Heart left ventricle (tissue), 16 donors: ENCODE measurements around the gene NELL1. TPM values are rescaled to one million over a fixed set of nuclear protein-coding genes. Genes with fewer than 3 reads are reported as not detected.

ENCODE experiments used
- ATAC-seq, 4 donors: fragments of 200-7000 bp; cut with Tn5 transposase; one replicate each; pipeline ENCODE4 v1.9.1; 2020 to 2022; ENCODE audit warnings: moderate library complexity in 4 of 4, mild to moderate bottlenecking in 3 of 4, moderate number of reproducible peaks in 1 of 4
- DNase-seq, 5 donors: peaks; one replicate each; pipeline ENCODE4 v3.0.0-alpha.2; 2020
- H3K27ac ChIP-seq, 12 donors: fragments of 200-600 bp; sonication (generic) in 4 of 12; one replicate each; pipeline versions ENCODE4 v1.5.0 to v1.8.0; 2016 to 2022; ENCODE audit warnings: mild to moderate bottlenecking in 2 of 12
- H3K27me3 ChIP-seq, 9 donors: fragments of 200-600 bp; sonication (generic) in 2 of 9; one replicate each; pipeline versions ENCODE4 v1.5.1 to v1.8.0; 2016 to 2022; ENCODE audit warnings: mild to moderate bottlenecking in 3 of 9
- H3K36me3 ChIP-seq, 9 donors: fragments of 200-600 bp; sonication (generic) in 2 of 9; one replicate each; pipeline versions ENCODE4 v1.5.0 to v1.8.0; 2018 to 2022; ENCODE audit warnings: mild to moderate bottlenecking in 2 of 9
- H3K4me1 ChIP-seq, 12 donors: fragments of 200-600 bp; sonication (generic) in 4 of 12; one replicate each; pipeline versions ENCODE4 v1.5.0 to v1.8.0; 2016 to 2022; ENCODE audit warnings: mild to moderate bottlenecking in 3 of 12
- H3K4me3 ChIP-seq, 12 donors: fragments of 200-600 bp; sonication (generic) in 4 of 12; one replicate each; pipeline versions ENCODE4 v1.5.0 to v1.8.0; 2017 to 2022; ENCODE audit warnings: mild to moderate bottlenecking in 9 of 12, moderate library complexity in 4 of 12
- H3K9me3 ChIP-seq, 12 donors: fragments of 200-600 bp; sonication (generic) in 4 of 12; one replicate each; pipeline versions ENCODE4 v1.5.0 to v1.8.0; 2016 to 2022; ENCODE audit warnings: mild to moderate bottlenecking in 1 of 12
- CTCF ChIP-seq, 12 donors: fragments of 200-600 bp; sonication (generic) in 4 of 12; IDR thresholded peaks; one replicate each; pipeline versions ENCODE4 v1.5.0 to v1.8.0; 2018 to 2022; ENCODE audit warnings: antibody characterized with exemption in 12 of 12, mild to moderate bottlenecking in 5 of 12
- POLR2A ChIP-seq, 2 donors: fragments of 450-650 bp; IDR thresholded peaks; one replicate each; pipeline ENCODE4 v1.6.1; 2017; ENCODE audit warnings: antibody characterized with exemption in 2 of 2, mild to moderate bottlenecking in 2 of 2, moderate library complexity in 2 of 2
- WGBS, 4 donors: extraction: QIAGEN DNeasy Blood & Tissue Kit in 2 of 4; methylation state at CpG; one replicate each; pipeline versions ENCODE4 v1.1.5 to v1.1.7; 2013 to 2018; 5-methylcytosine and 5-hydroxymethylcytosine counted together
- intact Hi-C, 10 donors: fragments of 100-400 bp; cut with DNase I; formaldehyde crosslinking; loops; one replicate each; pipeline versions ENCODE4 v1.11.1 to v1.14.2; 2022
- polyA plus RNA-seq, 2 donors: library from polyadenylated mRNA; stranded (reverse); fragments of 200-250 nt; gene quantifications; one replicate each; pipeline ENCODE4 v1.2.3, GENCODE V29; 2013
- total RNA-seq, 9 donors: library from RNA; depleted of rRNA in 2 of 9; stranded (reverse); fragments of >200 nt in 2 of 9; fragmentation: NEBNext Ultra II Directional in 3 of 9; extraction: Animal tissue kit (Norgen Biotek cat#: 25700) in 3 of 9; gene quantifications; one replicate each; pipeline versions ENCODE4 v1.1.0 to v1.2.4, GENCODE V29; 2016 to 2023
- donor health status: ischemic (EF 13 %, LVEDD 7.1; RV severe dilation, severe dysfunction).
- donor health status: healthy with polysubstance abuse.
- donor health status: DM: no; HTN: yes; CAD: no.
- donor health status: DM: no; HTN: no; CAD: no.
- donor health status: ischemic (EF 25% LVEDD 6.9; RV normal size, moderate dysfunction).
- donor health status: ischemic (EF 25% LVEDD 5.7; RV mildly dilated, moderate dysfunction).
- donor health status: healthy.
- donor health status: DM: yes; HTN: yes; CAD: no.
- donor health status: ischemic (EF 35%, LVEDD 5.7; RV mildly dilated, moderate dysfunction).
- donor health status: nonischemic (EF 11% LVEDD 7.7; RV severe dilation, severe dysfunction).
- donor health status: DM: yes; HTN: yes; CAD: no.
- donor health status: PGD.
- donor health status: ischemic (EF 29% LVEDD 5.4; RV normal size, mild dysfunction).
- donor health status: nonischemic (EF 23%, LVEDD 6.1; RV moderate dilation, normal function).

Gene NELL1
- total and polyA plus RNA-seq, 11 donors, result 1.6 TPM; not detected in 10

GRCh38 chr11:20632169-20632532, 37.2 kb upstream of the NELL1 start:
- TF ChIP-seq CTCF (IDR thresholded peaks at IDR 0.05), result no peak
- TF ChIP-seq POLR2A (IDR thresholded peaks at IDR 0.05), result no peak
- no peak for DNase-seq
- no peaks in the 10 kb centered on the region for H3K4me1 ChIP-seq
- intact Hi-C loops, result no loop called here
- no peak overlapping the region for H3K27ac ChIP-seq
- H3K9me3 ChIP-seq, result peaks cover 0 to 5% (median 0%) of the 10 kb centered on the region in 12 donors
- H3K27me3 ChIP-seq, result no peaks in the 10 kb centered on the region
- H3K4me3 ChIP-seq, result no peak overlapping the region
- no peak for ATAC-seq
- H3K36me3 ChIP-seq, result no peaks in the 10 kb centered on the region
- 34 to 46% (median 41%) methylated on average over 1 of the region's 1 CpG for WGBS, 4 donors

GRCh38 chr11:20634044-20634443, 35.3 kb upstream of the NELL1 start:
- 81 to 90% (median 86%) methylated on average over 5 of the region's 5 CpGs for WGBS, 4 donors
- H3K27me3 ChIP-seq, result peaks cover 0 to 4% (median 0%) of the 10 kb centered on the region in 9 donors
- no peak overlapping the region for H3K4me3 ChIP-seq
- H3K36me3 ChIP-seq, result no peaks in the 10 kb centered on the region
- H3K9me3 ChIP-seq, result peaks cover 0 to 5% (median 0%) of the 10 kb centered on the region in 12 donors
- DNase-seq (no peak), ATAC-seq (no peak)
- H3K27ac ChIP-seq, result no peak overlapping the region
- intact Hi-C loops, result no loop called here
- TF ChIP-seq POLR2A (IDR thresholded peaks at IDR 0.05), result no peak
- peak in 1 of 12 donors; percentile 9 for TF ChIP-seq CTCF (IDR thresholded peaks at IDR 0.05)
- no peaks in the 10 kb centered on the region for H3K4me1 ChIP-seq

- 66 to 77% (median 70%) methylated on average over 7 of the region's 7 CpGs for WGBS, 4 donors
- intact Hi-C loops, result no loop called here
- H3K4me1 ChIP-seq, result no peaks in the 10 kb centered on the region
- TF ChIP-seq CTCF (IDR thresholded peaks at IDR 0.05) (no peak), POLR2A (IDR thresholded peaks at IDR 0.05) (no peak)
- no peak overlapping the region for H3K27ac ChIP-seq
- no peak overlapping the region for H3K4me3 ChIP-seq
- H3K36me3 ChIP-seq, result no peaks in the 10 kb centered on the region
- ATAC-seq (no peak), DNase-seq (no peak)
- peaks cover 0 to 5% (median 0%) of the 10 kb centered on the region in 12 donors for H3K9me3 ChIP-seq
- H3K27me3 ChIP-seq, result peaks cover 0 to 4% (median 0%) of the 10 kb centered on the region in 9 donors
Observed at GRCh38 chr11:20634781-20635180, 34.6 kb upstream of the NELL1 start.

- Histone ChIP-seq H3K27me3 (peaks cover 0 to 4% (median 0%) of the 10 kb centered on the region in 9 donors), H3K4me1 (no peaks in the 10 kb centered on the region), H3K27ac (no peak overlapping the region), H3K36me3 (no peaks in the 10 kb centered on the region), H3K9me3 (peaks cover 0 to 5% (median 0%) of the 10 kb centered on the region in 12 donors), H3K4me3 (no peak overlapping the region)
- no peak for TF ChIP-seq POLR2A (IDR thresholded peaks at IDR 0.05)
- TF ChIP-seq CTCF (IDR thresholded peaks at IDR 0.05), result no peak
- no peak for DNase-seq
- WGBS, 4 donors, result 69 to 87% (median 79%) methylated on average over 7 of the region's 7 CpGs
- intact Hi-C loops, result no loop called here
- no peak for ATAC-seq
Observed at GRCh38 chr11:20638074-20638473, 31.3 kb upstream of the NELL1 start.
